Right lobe of liver (tissue), 4 donors: ENCODE results near the gene PADI6.

ENCODE experiments used
- CTCF ChIP-seq, 4 donors: fragments of 200-600 bp in 3 of 4; fragments of 450-650 bp in 1 of 4; IDR thresholded peaks; one replicate each; pipeline versions ENCODE4 v1.5.1 to v1.8.0; 2016 to 2022; ENCODE audit warnings: antibody characterized with exemption in 4 of 4, mild to moderate bottlenecking in 2 of 4
- POLR2A ChIP-seq: fragments of 450-650 bp; IDR thresholded peaks from one replicate; pipeline ENCODE4 v1.6.1; 2017; ENCODE audit warnings: antibody characterized with exemption, mild to moderate bottlenecking
- donor health status: DM: no; HTN: no; CAD: no.
- donor health status: DM: no; HTN: no; CAD: no.
- donor health status: DM: no; HTN: yes; CAD: no.

- TF ChIP-seq CTCF (IDR thresholded peaks at IDR 0.05) = no peak
- TF ChIP-seq POLR2A = no peak
Measured at GRCh38 chr1:17401841-17402240, 29.8 kb downstream of the PADI6 start.
